ENCODE measurements around the gene DDIT4.
"Not testable (repeated sequence)": the region's sequence is repeated elsewhere in the genome, so short reads cannot be mapped to it uniquely, and the experiment has no call there.

DDIT4 gene

DNA sequence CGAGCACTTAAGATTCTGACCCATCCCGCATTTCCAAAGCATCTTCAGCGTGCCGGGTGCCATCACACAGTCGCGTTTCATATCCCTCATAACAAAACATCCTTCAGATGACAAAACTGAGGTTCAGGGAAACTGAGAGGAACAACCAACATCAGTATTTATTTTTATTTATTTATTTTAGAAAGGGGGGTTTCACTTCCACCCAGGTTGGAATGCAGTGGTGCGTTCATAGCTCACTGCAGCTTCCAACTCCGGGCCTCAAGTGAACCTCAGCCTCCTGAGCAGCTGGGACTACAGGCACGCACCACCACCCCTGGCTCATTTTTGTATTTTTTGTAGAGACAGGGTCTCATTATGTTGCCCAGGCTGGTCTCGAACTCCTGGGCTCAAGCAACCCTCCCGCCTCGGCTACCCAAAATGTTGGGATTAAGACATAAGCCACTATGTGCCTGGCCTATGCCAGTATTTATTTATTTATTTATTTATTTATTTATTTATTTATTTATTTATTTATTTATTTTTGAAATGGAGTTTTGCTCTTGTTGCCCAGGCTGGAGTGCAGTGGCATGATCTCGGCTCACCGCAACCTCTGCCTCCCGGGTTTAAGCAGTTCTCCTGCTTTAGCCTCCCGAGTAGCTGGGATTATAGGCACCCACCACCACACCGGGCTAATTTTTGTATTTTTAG, 24.4 kb upstream of the DDIT4 start:
- not testable (repeated sequence) for H3K36me3 ChIP-seq (ENCODE audit: control insufficient read depth, insufficient read depth, low read length); H3K4me3 ChIP-seq (ENCODE audit: insufficient read depth, low read depth, low read length); H3K27ac ChIP-seq (ENCODE audit: insufficient read depth, low read depth, low read length, poor library complexity, severe bottlenecking); H3K9me3 ChIP-seq (ENCODE audit: control insufficient read depth, low read length); H3K27me3 ChIP-seq (ENCODE audit: control insufficient read depth, insufficient read depth, low read length, poor library complexity, severe bottlenecking)
- 94 to 95% methylated on average over 17 of the region's 17 CpGs for WGBS, 2 experiments
- peaks cover 17% of the 10 kb centered on the region for H3K4me1 ChIP-seq (ENCODE audit: control insufficient read depth, insufficient read depth, low read length)

DNA sequence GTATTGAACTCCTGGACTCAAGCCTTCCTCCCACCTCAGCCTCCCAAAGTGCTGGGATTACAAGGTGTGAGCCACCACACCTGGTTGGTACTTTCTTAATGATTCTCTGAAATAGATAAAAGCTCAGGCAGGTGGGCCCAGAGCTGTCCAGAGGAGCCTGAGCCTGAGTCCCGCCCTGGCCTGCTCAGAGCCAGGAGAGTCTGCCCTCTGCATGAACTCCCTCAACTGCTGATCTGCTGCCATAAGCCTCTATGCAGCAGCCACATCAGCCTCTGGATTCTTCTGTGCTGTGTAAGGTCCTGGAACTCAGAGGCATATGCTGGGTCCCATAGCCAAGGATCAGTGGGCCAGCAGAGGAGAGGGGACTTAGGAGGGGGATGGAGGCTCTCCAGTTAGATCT, 23.1 kb upstream of the DDIT4 start:
- no peak overlapping the region for H3K4me3 ChIP-seq (ENCODE audit: insufficient read depth, low read depth, low read length)
- no peaks in the 10 kb centered on the region for H3K27me3 ChIP-seq (ENCODE audit: control insufficient read depth, insufficient read depth, low read length, poor library complexity, severe bottlenecking)
- peaks cover 29% of the 10 kb centered on the region for H3K4me1 ChIP-seq (ENCODE audit: control insufficient read depth, insufficient read depth, low read length)
- H3K9me3 ChIP-seq (ENCODE audit: control insufficient read depth, low read length), result no peaks in the 10 kb centered on the region
- 91 to 96% methylated on average over 1 of the region's 1 CpG for WGBS, 2 experiments
- no peaks in the 10 kb centered on the region for H3K36me3 ChIP-seq (ENCODE audit: control insufficient read depth, insufficient read depth, low read length)
- no peak overlapping the region for H3K27ac ChIP-seq (ENCODE audit: insufficient read depth, low read depth, low read length, poor library complexity, severe bottlenecking)

DNA sequence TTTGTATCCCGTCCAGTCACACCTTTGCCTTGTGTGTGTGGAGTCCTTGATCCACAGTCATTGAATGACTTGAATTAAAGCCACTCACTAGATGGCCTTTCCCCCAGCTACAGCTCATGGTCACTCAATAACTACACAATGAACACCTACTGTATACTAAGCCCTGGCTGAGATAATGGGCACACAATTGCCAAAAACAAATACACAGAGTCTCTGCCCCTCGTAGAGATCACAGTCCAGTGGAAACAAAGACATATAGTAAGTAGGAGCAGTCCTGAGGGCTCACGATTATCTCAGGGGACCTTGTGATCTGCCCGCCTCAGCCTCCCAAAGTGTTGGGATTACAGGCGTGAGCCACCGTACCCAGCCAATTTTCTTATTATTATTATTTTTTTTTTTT, 22.1 kb upstream of the DDIT4 start:
- H3K4me1 ChIP-seq (ENCODE audit: control insufficient read depth, insufficient read depth, low read length), result peaks cover 29% of the 10 kb centered on the region
- no peaks in the 10 kb centered on the region for H3K27me3 ChIP-seq (ENCODE audit: control insufficient read depth, insufficient read depth, low read length, poor library complexity, severe bottlenecking)
- H3K27ac ChIP-seq (ENCODE audit: insufficient read depth, low read depth, low read length, poor library complexity, severe bottlenecking), result no peak overlapping the region
- no peaks in the 10 kb centered on the region for H3K9me3 ChIP-seq (ENCODE audit: control insufficient read depth, low read length)
- no peaks in the 10 kb centered on the region for H3K36me3 ChIP-seq (ENCODE audit: control insufficient read depth, insufficient read depth, low read length)
- no peak overlapping the region for H3K4me3 ChIP-seq (ENCODE audit: insufficient read depth, low read depth, low read length)
- 88 to 89% methylated on average over 4 to 5 of the region's 6 CpGs for WGBS, 2 experiments

DNA sequence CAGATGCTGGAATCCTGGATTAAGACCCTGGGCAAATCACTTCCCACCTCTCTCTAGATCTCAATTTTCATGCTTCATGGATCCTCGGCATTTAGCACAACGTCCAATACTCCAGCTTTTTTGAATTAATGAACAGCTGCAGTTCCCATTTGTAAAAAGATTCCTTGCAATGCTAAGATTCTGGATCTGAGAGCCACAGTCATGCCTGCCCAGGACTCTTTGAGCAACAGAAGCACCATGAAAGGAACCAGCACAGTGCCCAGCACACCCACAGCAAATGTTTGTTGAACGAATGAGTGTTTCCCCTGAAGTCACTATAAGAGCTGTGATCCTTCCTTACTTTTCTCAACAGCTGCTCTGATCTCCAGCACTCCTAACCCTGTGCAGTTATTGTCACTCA, 20.8 kb upstream of the DDIT4 start:
- WGBS, 2 experiments, result 91 to 97% methylated on average over 3 of the region's 3 CpGs
- H3K27me3 ChIP-seq (ENCODE audit: control insufficient read depth, insufficient read depth, low read length, poor library complexity, severe bottlenecking), result no peaks in the 10 kb centered on the region
- peaks cover 27% of the 10 kb centered on the region for H3K4me1 ChIP-seq (ENCODE audit: control insufficient read depth, insufficient read depth, low read length)
- H3K4me3 ChIP-seq (ENCODE audit: insufficient read depth, low read depth, low read length), result no peak overlapping the region
- no peaks in the 10 kb centered on the region for H3K9me3 ChIP-seq (ENCODE audit: control insufficient read depth, low read length)
- no peaks in the 10 kb centered on the region for H3K36me3 ChIP-seq (ENCODE audit: control insufficient read depth, insufficient read depth, low read length)
- H3K27ac ChIP-seq (ENCODE audit: insufficient read depth, low read depth, low read length, poor library complexity, severe bottlenecking), result no peak overlapping the region

DNA sequence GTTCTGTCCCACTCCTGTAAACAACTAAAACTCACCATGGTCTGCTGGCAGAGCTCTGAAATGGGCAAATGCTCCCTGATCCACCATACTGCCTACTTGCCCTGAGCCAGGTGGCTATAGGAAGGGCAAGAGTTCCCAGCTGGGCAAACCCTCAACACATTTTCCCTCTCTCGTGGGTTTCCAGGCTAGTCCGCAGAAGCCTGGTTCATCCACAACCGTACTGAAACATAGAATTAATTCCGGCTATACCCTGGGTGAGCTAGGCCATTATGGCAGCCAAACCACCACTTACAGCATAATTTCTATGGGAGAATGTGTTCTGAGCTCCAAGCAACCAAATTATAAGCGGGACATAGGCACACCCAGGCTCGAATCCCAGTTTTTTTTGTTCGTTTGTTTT, 20.1 kb upstream of the DDIT4 start:
- H3K9me3 ChIP-seq (ENCODE audit: control insufficient read depth, low read length), result no peaks in the 10 kb centered on the region
- WGBS, 2 experiments, result 92 to 96% methylated on average over 7 of the region's 7 CpGs
- H3K4me3 ChIP-seq (ENCODE audit: insufficient read depth, low read depth, low read length), result no peak overlapping the region
- H3K27ac ChIP-seq (ENCODE audit: insufficient read depth, low read depth, low read length, poor library complexity, severe bottlenecking), result no peak overlapping the region
- no peaks in the 10 kb centered on the region for H3K27me3 ChIP-seq (ENCODE audit: control insufficient read depth, insufficient read depth, low read length, poor library complexity, severe bottlenecking)
- peaks cover 23% of the 10 kb centered on the region for H3K4me1 ChIP-seq (ENCODE audit: control insufficient read depth, insufficient read depth, low read length)
- no peaks in the 10 kb centered on the region for H3K36me3 ChIP-seq (ENCODE audit: control insufficient read depth, insufficient read depth, low read length)

DNA sequence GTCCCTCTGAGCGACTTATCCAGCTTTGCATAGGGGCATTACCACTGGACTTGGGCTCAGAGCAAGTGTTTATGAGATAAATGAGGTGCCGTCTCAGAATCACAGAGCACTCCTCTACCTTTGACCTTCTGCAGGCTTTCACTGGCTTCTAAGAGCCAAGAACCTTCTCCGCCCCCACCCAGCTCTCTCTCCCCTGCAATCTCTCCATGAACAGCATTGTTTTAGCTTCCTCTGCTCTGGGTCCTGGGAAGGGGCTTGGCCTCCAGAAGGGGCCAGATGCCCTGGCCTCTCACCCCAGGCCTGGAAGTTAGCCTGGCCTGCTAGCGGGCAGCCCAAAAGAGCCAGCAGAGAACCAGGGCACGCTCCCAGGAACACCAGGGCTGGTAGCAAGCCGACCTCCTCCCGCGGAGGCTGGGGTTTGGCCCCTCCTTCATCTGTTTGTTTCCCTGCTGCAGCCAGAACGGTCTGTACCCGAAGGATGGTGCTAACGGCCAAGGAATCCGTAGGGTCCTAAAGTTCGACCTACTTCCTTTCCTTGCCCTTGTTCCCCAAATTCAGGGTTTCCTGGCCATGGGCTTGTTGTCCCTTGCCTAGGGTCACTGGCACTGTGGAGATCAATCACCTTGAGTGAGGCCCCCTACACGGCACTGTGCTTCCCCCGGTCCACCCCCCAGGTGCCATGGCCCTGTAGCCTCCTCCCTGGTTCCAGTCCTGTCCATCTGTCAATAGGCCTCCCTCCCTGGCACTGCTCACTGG, 18.7 kb upstream of the DDIT4 start:
- H3K4me1 ChIP-seq (ENCODE audit: control insufficient read depth, insufficient read depth, low read length), result peaks cover 33% of the 10 kb centered on the region
- no peaks in the 10 kb centered on the region for H3K36me3 ChIP-seq (ENCODE audit: control insufficient read depth, insufficient read depth, low read length)
- no peaks in the 10 kb centered on the region for H3K9me3 ChIP-seq (ENCODE audit: control insufficient read depth, low read length)
- WGBS, 2 experiments, result 15 to 21% methylated on average over 15 of the region's 15 CpGs
- no peaks in the 10 kb centered on the region for H3K27me3 ChIP-seq (ENCODE audit: control insufficient read depth, insufficient read depth, low read length, poor library complexity, severe bottlenecking)
- peak overlapping the region; percentile 47 for H3K27ac ChIP-seq (ENCODE audit: insufficient read depth, low read depth, low read length, poor library complexity, severe bottlenecking)
- no peak overlapping the region for H3K4me3 ChIP-seq (ENCODE audit: insufficient read depth, low read depth, low read length)

DNA sequence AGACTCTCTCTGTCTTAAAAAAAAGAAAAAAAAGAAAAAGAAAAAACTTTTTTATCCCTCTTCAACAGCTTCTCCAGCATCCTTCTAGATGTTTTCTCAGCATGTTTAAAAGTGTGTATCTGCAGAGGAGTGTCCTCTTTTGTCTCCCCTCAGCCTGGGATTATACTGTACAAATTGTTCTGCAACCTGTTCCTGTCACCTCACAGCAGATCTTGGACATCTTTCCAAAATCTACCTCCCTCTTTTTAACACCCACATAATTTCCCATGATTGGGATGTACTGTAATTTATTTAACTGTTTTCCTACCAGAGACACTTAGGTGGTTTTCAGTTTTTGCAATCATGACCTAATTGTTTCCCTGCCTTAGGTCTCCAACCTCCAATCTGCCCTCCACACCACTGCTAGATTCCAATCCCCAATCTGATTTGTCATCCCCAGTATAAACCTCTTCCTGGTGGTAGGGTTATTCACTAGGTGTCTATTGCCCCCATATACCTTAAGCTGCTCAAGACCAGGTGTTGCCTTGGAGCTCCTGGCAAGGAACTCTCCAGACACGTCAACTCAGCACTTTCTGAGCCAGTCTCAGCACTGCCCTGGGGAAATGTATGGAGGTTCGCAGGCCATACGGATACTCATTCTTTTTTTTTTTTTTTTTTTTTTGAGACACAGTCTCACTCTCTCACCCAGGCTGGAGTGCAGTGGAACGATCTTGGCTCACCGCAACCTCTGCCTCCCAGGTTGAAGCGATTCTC, 17.6 kb upstream of the DDIT4 start:
- Histone ChIP-seq H3K27ac (ENCODE audit: insufficient read depth, low read depth, low read length, poor library complexity, severe bottlenecking) (no peak overlapping the region), H3K9me3 (ENCODE audit: control insufficient read depth, low read length) (no peaks in the 10 kb centered on the region), H3K27me3 (ENCODE audit: control insufficient read depth, insufficient read depth, low read length, poor library complexity, severe bottlenecking) (no peaks in the 10 kb centered on the region), H3K4me3 (ENCODE audit: insufficient read depth, low read depth, low read length) (no peak overlapping the region), H3K36me3 (ENCODE audit: control insufficient read depth, insufficient read depth, low read length) (no peaks in the 10 kb centered on the region), H3K4me1 (ENCODE audit: control insufficient read depth, insufficient read depth, low read length) (peaks cover 37% of the 10 kb centered on the region)
- WGBS, 2 experiments, result 94% methylated on average over 6 of the region's 6 CpGs

DNA sequence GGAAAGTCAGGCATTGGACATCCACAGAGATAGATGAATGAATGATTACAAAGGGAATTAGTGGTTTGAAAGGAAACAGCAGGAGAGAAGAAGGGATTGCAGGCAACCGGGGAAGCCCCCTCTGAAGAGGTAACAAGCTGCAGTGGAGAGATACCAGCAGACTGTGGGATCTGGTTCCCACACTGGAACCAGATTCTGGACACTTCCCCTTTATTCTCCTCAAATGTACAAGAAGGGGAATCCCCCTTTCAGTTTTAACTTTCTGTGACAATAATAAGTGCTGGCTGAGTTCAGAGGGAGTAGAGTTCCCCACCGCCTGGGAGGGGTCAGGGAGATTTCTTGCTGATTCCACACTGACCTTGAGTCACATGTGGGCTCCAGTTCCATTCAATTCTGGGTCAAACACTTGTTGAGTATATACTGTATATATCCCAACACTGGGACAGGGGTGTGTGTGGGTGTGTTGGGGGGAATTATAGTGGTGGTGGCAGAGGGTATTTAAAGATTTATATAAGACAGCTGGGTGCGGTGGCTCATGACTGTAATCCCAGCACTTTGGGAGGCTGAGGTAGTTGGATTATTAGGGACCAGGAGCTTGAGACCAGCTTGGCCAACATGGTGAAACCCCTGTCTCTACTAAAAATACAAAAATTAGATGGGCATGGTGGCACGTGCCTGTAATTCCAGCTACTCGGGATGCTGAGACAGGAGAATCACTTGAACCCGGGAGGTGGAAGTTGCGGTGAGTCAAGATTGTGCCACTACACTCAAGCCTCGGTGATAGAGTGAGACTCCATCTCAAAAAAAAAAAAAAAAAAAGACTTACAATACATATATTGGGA, 16.5 kb upstream of the DDIT4 start:
- Histone ChIP-seq H3K27me3 (ENCODE audit: control insufficient read depth, insufficient read depth, low read length, poor library complexity, severe bottlenecking) (no peaks in the 10 kb centered on the region), H3K36me3 (ENCODE audit: control insufficient read depth, insufficient read depth, low read length) (no peaks in the 10 kb centered on the region), H3K4me1 (ENCODE audit: control insufficient read depth, insufficient read depth, low read length) (peaks cover 47% of the 10 kb centered on the region), H3K27ac (ENCODE audit: insufficient read depth, low read depth, low read length, poor library complexity, severe bottlenecking) (peak overlapping the region; percentile 36), H3K9me3 (ENCODE audit: control insufficient read depth, low read length) (no peaks in the 10 kb centered on the region), H3K4me3 (ENCODE audit: insufficient read depth, low read depth, low read length) (no peak overlapping the region)
- WGBS, 2 experiments, result 76 to 79% methylated on average over 7 to 8 of the region's 8 CpGs

DNA sequence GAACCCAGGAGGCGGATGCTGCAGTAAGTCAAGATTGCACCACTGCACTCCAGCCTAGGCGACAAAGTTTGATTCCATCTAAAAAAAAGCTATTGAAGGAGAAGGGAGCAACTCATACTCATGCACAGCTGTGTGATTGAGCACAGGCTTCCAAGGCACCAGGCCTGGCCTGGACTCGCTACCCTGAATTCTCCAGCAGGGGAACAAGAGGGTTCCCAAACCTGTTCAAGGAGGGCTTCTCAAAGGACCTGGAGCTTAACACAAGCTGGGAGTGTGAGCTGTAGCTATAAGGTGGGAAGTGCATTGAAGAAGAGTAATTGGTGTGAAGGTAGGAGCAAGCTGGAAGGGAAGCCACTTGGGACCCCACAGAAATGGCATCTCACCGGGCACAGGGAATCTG, 15.1 kb upstream of the DDIT4 start:
- no peak overlapping the region for H3K27ac ChIP-seq (ENCODE audit: insufficient read depth, low read depth, low read length, poor library complexity, severe bottlenecking)
- H3K36me3 ChIP-seq (ENCODE audit: control insufficient read depth, insufficient read depth, low read length), result no peaks in the 10 kb centered on the region
- no peaks in the 10 kb centered on the region for H3K9me3 ChIP-seq (ENCODE audit: control insufficient read depth, low read length)
- H3K4me3 ChIP-seq (ENCODE audit: insufficient read depth, low read depth, low read length), result no peak overlapping the region
- no peaks in the 10 kb centered on the region for H3K27me3 ChIP-seq (ENCODE audit: control insufficient read depth, insufficient read depth, low read length, poor library complexity, severe bottlenecking)
- WGBS, 2 experiments, result 93 to 94% methylated on average over 4 of the region's 4 CpGs
- peaks cover 47% of the 10 kb centered on the region for H3K4me1 ChIP-seq (ENCODE audit: control insufficient read depth, insufficient read depth, low read length)

Measured in ectodermal cell (in vitro differentiated cells).